Measurements from ENCODE around the gene GAB3. TPM values are rescaled to one million over a fixed set of nuclear protein-coding genes. Genes with fewer than 3 reads are reported as not detected.

The GAB3 gene
- total RNA-seq, 1 experiment from 2014 or later: 0.09 TPM

- no peak for TF ChIP-seq EZH2 (IDR thresholded peaks at IDR 0.05; ENCODE audit: borderline replicate concordance, low read depth, low read length, poor library complexity, severe bottlenecking)
- TF ChIP-seq CTCF (conservative IDR thresholded peaks at IDR 0.05; ENCODE audit: low read depth, low read length): no peak
- H3K27ac ChIP-seq (ENCODE audit: low read depth, low read length, poor library complexity, severe bottlenecking): no peak overlapping the region
- no peaks in the 10 kb centered on the region for H3K27me3 ChIP-seq (replicated peaks; ENCODE audit: insufficient read depth, low read depth, low read length, poor library complexity)
- POLR2A ChIA-PET (ENCODE audit: low non-redundant PET): interaction anchor here (0.7 kb wide), 1 partner anchor 8 kb away, joined by 17 read pairs; no protein-coding TSS in a partner anchor
- peaks cover 27% of the 10 kb centered on the region for H3K36me3 ChIP-seq (ENCODE audit: insufficient read depth, low read length, poor library complexity, severe bottlenecking)
- H3K9me3 ChIP-seq (ENCODE audit: low read depth, low read length, poor library complexity, severe bottlenecking): no peaks in the 10 kb centered on the region
- intact Hi-C loops (cut with micrococcal nuclease; ENCODE audit: unreplicated experiment): no loop called here
- CTCF ChIA-PET: no interaction called here
- DNase-seq (ENCODE audit: low spot score): no peak
- no peak overlapping the region for H3K4me3 ChIP-seq (ENCODE audit: low read depth, low read length, poor library complexity, severe bottlenecking)
- no TSS peak for BruUV-seq (replicated peaks)
- H3K4me1 ChIP-seq (ENCODE audit: insufficient read depth, low read length, poor library complexity, severe bottlenecking): no peaks in the 10 kb centered on the region
Observed at GRCh38 chrX:154779261-154779660, 28.4 kb upstream of the GAB3 start.

- DNase-seq (ENCODE audit: low spot score): no peak
- ChIA-PET CTCF (no interaction called here), POLR2A (ENCODE audit: low non-redundant PET) (no interaction called here)
- Histone ChIP-seq H3K9me3 (ENCODE audit: low read depth, low read length, poor library complexity, severe bottlenecking) (peaks cover 3% of the 10 kb centered on the region), H3K4me3 (ENCODE audit: low read depth, low read length, poor library complexity, severe bottlenecking) (no peak overlapping the region), H3K4me1 (ENCODE audit: insufficient read depth, low read length, poor library complexity, severe bottlenecking) (no peaks in the 10 kb centered on the region), H3K36me3 (ENCODE audit: insufficient read depth, low read length, poor library complexity, severe bottlenecking) (peaks cover 46% of the 10 kb centered on the region), H3K27ac (ENCODE audit: low read depth, low read length, poor library complexity, severe bottlenecking) (no peak overlapping the region), H3K27me3 (replicated peaks; ENCODE audit: insufficient read depth, low read depth, low read length, poor library complexity) (no peaks in the 10 kb centered on the region)
- intact Hi-C loops (cut with micrococcal nuclease; ENCODE audit: unreplicated experiment): no loop called here
- no TSS peak for BruUV-seq (replicated peaks)
- TF ChIP-seq EZH2 (IDR thresholded peaks at IDR 0.05; ENCODE audit: borderline replicate concordance, low read depth, low read length, poor library complexity, severe bottlenecking) (no peak), CTCF (conservative IDR thresholded peaks at IDR 0.05; ENCODE audit: low read depth, low read length) (no peak)
Observed at GRCh38 chrX:154776753-154777152, 25.9 kb upstream of the GAB3 start.

GRCh38 chrX:154775419-154776349, 24.8 kb upstream of the GAB3 start:
- Histone ChIP-seq H3K4me3 (ENCODE audit: low read depth, low read length, poor library complexity, severe bottlenecking) (no peak overlapping the region), H3K4me1 (ENCODE audit: insufficient read depth, low read length, poor library complexity, severe bottlenecking) (no peaks in the 10 kb centered on the region), H3K27ac (ENCODE audit: low read depth, low read length, poor library complexity, severe bottlenecking) (no peak overlapping the region), H3K9me3 (ENCODE audit: low read depth, low read length, poor library complexity, severe bottlenecking) (peaks cover 3% of the 10 kb centered on the region), H3K36me3 (ENCODE audit: insufficient read depth, low read length, poor library complexity, severe bottlenecking) (peaks cover 57% of the 10 kb centered on the region), H3K27me3 (replicated peaks; ENCODE audit: insufficient read depth, low read depth, low read length, poor library complexity) (no peaks in the 10 kb centered on the region)
- CTCF ChIA-PET: no interaction called here
- DNase-seq (ENCODE audit: low spot score): peak; percentile 12
- POLR2A ChIA-PET (ENCODE audit: low non-redundant PET): no interaction called here
- no peak for TF ChIP-seq CTCF (conservative IDR thresholded peaks at IDR 0.05; ENCODE audit: low read depth, low read length)
- no TSS peak for BruUV-seq (replicated peaks)
- intact Hi-C loops (cut with micrococcal nuclease; ENCODE audit: unreplicated experiment): no loop called here
